ENCODE measurements around the gene TMEM37. TPM values are rescaled to one million over a fixed set of nuclear protein-coding genes. Genes with fewer than 3 reads are reported as not detected.

The TMEM37 gene
- total and polyA plus RNA-seq, 2 of the 13 experiments (the other 11 are each of a cell fraction or from before 2014, with no cell fraction given) = 37.7 to 115 TPM

GRCh38 chr2:119483896-119484718, 52.5 kb downstream of the TMEM37 start:
- peaks cover 80% of the 10 kb centered on the region for H3K4me1 ChIP-seq (ENCODE audit: insufficient read depth, low read length)
- CTCF ChIA-PET (ENCODE audit: low intra/inter-chr PET ratio, low total read pairs) = no interaction called here
- FAIRE-seq = no peak

More at GRCh38 chr2:119483896-119484718, 52.5 kb downstream of the TMEM37 start:
- no TSS peak for BruUV-seq (replicated peaks)
- no peaks in the 10 kb centered on the region for H4K20me1 ChIP-seq (ENCODE audit: insufficient read depth, low read length)
- H3K27me3 ChIP-seq (ENCODE audit: control insufficient read depth in 1 of 2, insufficient read depth in 2 of 2, low read length in 2 of 2) = peaks cover 0 to 65% of the 10 kb centered on the region in 2 experiments; a peak in 3 of 5 replicates
- 76% methylated on average over 11 of the region's 11 CpGs for WGBS (ENCODE audit: low lambda C conversion rate)
- POLR2A ChIA-PET = no interaction called here
- H3K4me2 ChIP-seq (ENCODE audit: low read depth, low read length) = no peak overlapping the region
- no peaks in the 10 kb centered on the region for H3K9me3 ChIP-seq (ENCODE audit: low read length)
- H3K79me2 ChIP-seq (ENCODE audit: insufficient read depth, low read length) = no peaks in the 10 kb centered on the region
- no peaks in the 10 kb centered on the region for H3K36me3 ChIP-seq (replicated peaks in 1 of 2; ENCODE audit: control insufficient read depth in 1 of 2, insufficient read depth in 2 of 2, low read length in 2 of 2)
- intact Hi-C loops (cut with micrococcal nuclease; ENCODE audit: unreplicated experiment) (no loop called here), in situ Hi-C loops (cut with HindIII; ENCODE audit: extremely low pct_ligation_motif_present, low pct_unique_long_range_greater_than_20kb) (loop anchor here (5.0 kb wide), 1 partner anchor 262 kb away; the partner anchor contains the start of gene STEAP3)
- ATAC-seq = no peak
- no peak overlapping the region for H3K9ac ChIP-seq (ENCODE audit: insufficient read depth, low read depth, low read length)
- no peak overlapping the region for H2AFZ ChIP-seq (ENCODE audit: low read length)
- TF ChIP-seq PLSCR1 (CRISPR knock-in tag; IDR thresholded peaks at IDR 0.05; ENCODE audit: borderline replicate concordance) (no peak), ZBTB26 (CRISPR knock-in tag; IDR thresholded peaks at IDR 0.05; ENCODE audit: borderline replicate concordance) (no peak), HIVEP1 (CRISPR knock-in tag; IDR thresholded peaks at IDR 0.05) (0 out of 2 replicates have a peak, but pooled peaks have one; percentile 24), ZBTB4 (CRISPR knock-in tag; IDR thresholded peaks at IDR 0.05; ENCODE audit: borderline replicate concordance) (no peak), ZNF580 (CRISPR knock-in tag; IDR thresholded peaks at IDR 0.05; ENCODE audit: borderline replicate concordance, low read depth) (no peak), YY1 (IDR thresholded peaks at IDR 0.05; ENCODE audit: insufficient read depth, insufficient replicate concordance, low read depth, low read length) (no peak), ZNF720 (CRISPR knock-in tag; IDR thresholded peaks at IDR 0.05) (no peak), RBFOX2 (IDR thresholded peaks at IDR 0.05; ENCODE audit: low read depth, low read length) (no peak), ZBTB7A (CRISPR knock-in tag; IDR thresholded peaks at IDR 0.05) (no peak), ZBTB21 (CRISPR knock-in tag; IDR thresholded peaks at IDR 0.05) (no peak), GFI1 (CRISPR knock-in tag; IDR thresholded peaks at IDR 0.05; ENCODE audit: borderline replicate concordance) (no peak), BCL6 (CRISPR knock-in tag; IDR thresholded peaks at IDR 0.05) (no peak), MIER2 (CRISPR knock-in tag; IDR thresholded peaks at IDR 0.05) (no peak), ZNF629 (CRISPR knock-in tag; conservative IDR thresholded peaks at IDR 0.05) (peak; percentile 92), CEBPZ (IDR thresholded peaks at IDR 0.05; ENCODE audit: low read length) (no peak)
- DNase-seq (ENCODE audit: low spot score) = no peak
- H3K4me3 ChIP-seq (replicated peaks in 1 of 3; ENCODE audit: insufficient read depth in 1 of 3, low read depth in 2 of 3, low read length in 3 of 3) = no peak overlapping the region
- H3K27ac ChIP-seq (ENCODE audit: extremely low read length, insufficient read depth, low read length) = no peak overlapping the region

All from HepG2 (cell line).